HepG2 (cell line): ENCODE results near the gene MYO7A. TPM values are rescaled to one million over a fixed set of nuclear protein-coding genes. Genes with fewer than 3 reads are reported as not detected.

Source experiments
- ARID4A ChIP-seq: sonication (generic); formaldehyde crosslinking; IDR thresholded peaks from 2 replicates; pipeline ENCODE4 v1.5.0; 2020; ENCODE audit warnings: mild to moderate bottlenecking, missing genetic modification reagents, borderline replicate concordance
- ATF6 ChIP-seq: sonication (generic); formaldehyde crosslinking; conservative IDR thresholded peaks from 2 replicates; pipeline ENCODE4 v1.4.0; 2020; ENCODE audit warnings: missing genetic modification reagents
- FOXA1 ChIP-seq, 2 experiments: fragments of 450-650 bp in 1 of 2; sonication (generic) in 1 of 2; formaldehyde crosslinking in 1 of 2; IDR thresholded peaks; 2 replicates each; pipeline versions ENCODE4 v1.4.0 to v1.6.1; 2016 to 2020; ENCODE audit warnings: missing genetic modification reagents in 1 of 2
- HDAC2 ChIP-seq: sonication (generic); formaldehyde crosslinking; IDR thresholded peaks from 2 replicates; pipeline ENCODE4 v1.4.0; 2020; ENCODE audit warnings: missing genetic modification reagents
- IRF2 ChIP-seq: IDR thresholded peaks from 2 replicates; pipeline ENCODE4 v1.6.1; 2018; ENCODE audit warnings: missing genetic modification reagents, missing compliant biosample characterization
- KMT2A ChIP-seq: sonication (generic); formaldehyde crosslinking; IDR thresholded peaks from 2 replicates; pipeline ENCODE4 v1.4.0; 2020; ENCODE audit warnings: missing genetic modification reagents
- MTERF4 ChIP-seq: sonication (generic); formaldehyde crosslinking; IDR thresholded peaks from 2 replicates; pipeline ENCODE4 v1.8.0; 2023; ENCODE audit warnings: mild to moderate bottlenecking, missing genetic modification reagents
- NCOA5 ChIP-seq: sonication (generic); formaldehyde crosslinking; IDR thresholded peaks from 2 replicates; pipeline ENCODE4 v1.4.0; 2020; ENCODE audit warnings: missing genetic modification reagents
- NFE2L1 ChIP-seq: sonication (generic); formaldehyde crosslinking; IDR thresholded peaks from 2 replicates; pipeline ENCODE4 v1.4.0; 2020; ENCODE audit warnings: missing genetic modification reagents, mild to moderate bottlenecking, borderline replicate concordance
- POLR2A ChIP-seq, 2 experiments: IDR thresholded peaks; 2 replicates each; pipeline ENCODE4 v1.6.1; 2011; ENCODE audit warnings: low read depth in 2 of 2, low read length in 2 of 2, mild to moderate bottlenecking in 1 of 2, moderate library complexity in 1 of 2; ENCODE audit not compliant: insufficient read depth in 1 of 2
- SSRP1 ChIP-seq: IDR thresholded peaks from 2 replicates; pipeline ENCODE4 v1.6.1; 2016; ENCODE audit warnings: control low read depth
- ZEB1 ChIP-seq: IDR thresholded peaks from 2 replicates; pipeline ENCODE4 v1.6.1; 2012; ENCODE audit warnings: mild to moderate bottlenecking, low read depth, inconsistent platforms; ENCODE audit not compliant: insufficient replicate concordance
- ZFY ChIP-seq: sonication (generic); formaldehyde crosslinking; IDR thresholded peaks from 2 replicates; pipeline ENCODE4 v1.4.0; 2020; ENCODE audit warnings: missing genetic modification reagents
- ZNF232 ChIP-seq: sonication (generic); formaldehyde crosslinking; IDR thresholded peaks from 2 replicates; pipeline ENCODE4 v1.4.0; 2020; ENCODE audit warnings: missing genetic modification reagents, borderline replicate concordance
- ZNF333 ChIP-seq: sonication (generic); formaldehyde crosslinking; IDR thresholded peaks from 2 replicates; pipeline ENCODE4 v1.4.0; 2020; ENCODE audit warnings: mild to moderate bottlenecking, missing genetic modification reagents, borderline replicate concordance
- ZNF614 ChIP-seq: IDR thresholded peaks from 2 replicates; pipeline ENCODE4 v1.6.1; 2018; ENCODE audit warnings: missing biosample characterization, missing genetic modification reagents, inconsistent platforms, borderline replicate concordance
- ZSCAN12 ChIP-seq: sonication (generic); formaldehyde crosslinking; IDR thresholded peaks from 2 replicates; pipeline ENCODE4 v1.9.0; 2021; ENCODE audit warnings: mild to moderate bottlenecking, missing genetic modification reagents
- polyA plus RNA-seq, 8 experiments: library from polyadenylated mRNA; depleted of rRNA in 3 of 8; stranded (reverse) in 7 of 8; unstranded in 1 of 8; fragments of >200 nt; fragmentation: Illumina TruSeq in 4 of 8; extraction: Trizol in 4 of 8; gene quantifications; 2 replicates each; pipeline versions ENCODE4 v1.2.1 to v1.2.3, GENCODE V29; 2011 to 2016; ENCODE audit warnings: low read depth in 4 of 8, missing spikeins in 1 of 8, mixed read lengths in 1 of 8; ENCODE audit not compliant: insufficient read depth in 1 of 8
- total RNA-seq, 5 experiments: library from RNA; depleted of rRNA; stranded (reverse); fragments of >200 nt; fragmentation: Illumina TruSeq; extraction: Trizol; gene quantifications; 2 replicates each; pipeline ENCODE4 v1.2.3, GENCODE V29; 2016; ENCODE audit warnings: low read depth in 1 of 5
- TF ChIP-seq, protein P1 (sequence below): sonication (generic); formaldehyde crosslinking; IDR thresholded peaks from 2 replicates; pipeline ENCODE4 v1.8.0; 2022; ENCODE audit warnings: missing genetic modification reagents, mild to moderate bottlenecking, moderate library complexity, borderline replicate concordance

The MYO7A gene
- total and polyA plus RNA-seq, 2 of the 13 experiments (the other 11 are each of a cell fraction or from before 2014, with no cell fraction given) = 7.5 to 10.0 TPM

- peak; percentile 33; the same call in 1 of the 2 replicates for TF ChIP-seq ARID4A (CRISPR knock-in tag)
- TF ChIP-seq KMT2A (CRISPR knock-in tag) = no peak
- TF ChIP-seq IRF2 (CRISPR knock-in tag) = 0 out of 2 replicates have a peak, but pooled peaks have one; percentile 34
- TF ChIP-seq ZNF232 = no peak
- TF ChIP-seq HDAC2 = peak; percentile 76
- no peak; a peak in 2 of 4 replicates for TF ChIP-seq POLR2A (IDR thresholded peaks at IDR 0.05; ENCODE audit: insufficient read depth in 1 of 2, low read depth in 2 of 2, low read length in 2 of 2)
- TF ChIP-seq NFE2L1 (CRISPR knock-in tag) = no peak
- no peak for TF ChIP-seq NCOA5 (CRISPR knock-in tag)
- TF ChIP-seq, protein P1, sequence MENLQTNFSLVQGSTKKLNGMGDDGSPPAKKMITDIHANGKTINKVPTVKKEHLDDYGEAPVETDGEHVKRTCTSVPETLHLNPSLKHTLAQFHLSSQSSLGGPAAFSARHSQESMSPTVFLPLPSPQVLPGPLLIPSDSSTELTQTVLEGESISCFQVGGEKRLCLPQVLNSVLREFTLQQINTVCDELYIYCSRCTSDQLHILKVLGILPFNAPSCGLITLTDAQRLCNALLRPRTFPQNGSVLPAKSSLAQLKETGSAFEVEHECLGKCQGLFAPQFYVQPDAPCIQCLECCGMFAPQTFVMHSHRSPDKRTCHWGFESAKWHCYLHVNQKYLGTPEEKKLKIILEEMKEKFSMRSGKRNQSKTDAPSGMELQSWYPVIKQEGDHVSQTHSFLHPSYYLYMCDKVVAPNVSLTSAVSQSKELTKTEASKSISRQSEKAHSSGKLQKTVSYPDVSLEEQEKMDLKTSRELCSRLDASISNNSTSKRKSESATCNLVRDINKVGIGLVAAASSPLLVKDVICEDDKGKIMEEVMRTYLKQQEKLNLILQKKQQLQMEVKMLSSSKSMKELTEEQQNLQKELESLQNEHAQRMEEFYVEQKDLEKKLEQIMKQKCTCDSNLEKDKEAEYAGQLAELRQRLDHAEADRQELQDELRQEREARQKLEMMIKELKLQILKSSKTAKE (CRISPR knock-in tag) = no peak
- TF ChIP-seq ZNF333 (CRISPR knock-in tag) = no peak
- TF ChIP-seq ATF6 (CRISPR knock-in tag) = no peak
- TF ChIP-seq ZSCAN12 = no peak
- peak; percentile 89; the same call in 1 of the 2 replicates for TF ChIP-seq ZNF614 (CRISPR knock-in tag)
- no peak for TF ChIP-seq SSRP1
- TF ChIP-seq FOXA1 (IDR thresholded peaks at IDR 0.05) = no peak
- TF ChIP-seq FOXA1 (CRISPR knock-in tag; IDR thresholded peaks at IDR 0.05) = peak; percentile 70; the same call in 1 of the 2 replicates
- TF ChIP-seq MTERF4 (CRISPR knock-in tag) = no peak
- no peak for TF ChIP-seq ZEB1
- peak; percentile 97 for TF ChIP-seq ZFY (CRISPR knock-in tag)
Measured at GRCh38 chr11:77095551-77096490, 32.2 kb upstream of the MYO7A start (continued).
